Heart right ventricle (tissue), 16 donors: ENCODE measurements around the gene IPO9. TPM values are rescaled to one million over a fixed set of nuclear protein-coding genes. Genes with fewer than 3 reads are reported as not detected.

Source experiments
- ATAC-seq, 8 donors: fragments of 200-7000 bp; cut with Tn5 transposase; one replicate each; pipeline ENCODE4 v1.9.1; 2020; ENCODE audit warnings: mild to moderate bottlenecking in 8 of 8, moderate library complexity in 8 of 8, moderate number of reproducible peaks in 1 of 8
- DNase-seq, 2 donors: peaks; one replicate each; pipeline ENCODE4 v3.0.0-alpha.2; 2020
- H3K27ac ChIP-seq, 10 donors: fragments of 200-600 bp; sonication (generic) in 2 of 10; one replicate each; pipeline versions ENCODE4 v1.5.0 to v1.8.0; 2020 to 2022; ENCODE audit warnings: mild to moderate bottlenecking in 3 of 10
- H3K27me3 ChIP-seq, 7 donors: fragments of 200-600 bp; one replicate each; pipeline ENCODE4 v1.8.0; 2021 to 2022; ENCODE audit warnings: mild to moderate bottlenecking in 2 of 7
- H3K36me3 ChIP-seq, 9 donors: fragments of 200-600 bp; sonication (generic) in 1 of 9; one replicate each; pipeline versions ENCODE4 v1.5.0 to v1.8.0; 2020 to 2022; ENCODE audit warnings: mild to moderate bottlenecking in 2 of 9
- H3K4me1 ChIP-seq, 9 donors: fragments of 200-600 bp; sonication (generic) in 1 of 9; one replicate each; pipeline versions ENCODE4 v1.5.0 to v1.8.0; 2020 to 2022; ENCODE audit warnings: mild to moderate bottlenecking in 4 of 9
- H3K4me3 ChIP-seq, 10 donors: fragments of 200-600 bp; sonication (generic) in 2 of 10; one replicate each; pipeline versions ENCODE4 v1.5.0 to v1.8.0; 2020 to 2022; ENCODE audit warnings: mild to moderate bottlenecking in 7 of 10, moderate library complexity in 2 of 10
- H3K9me3 ChIP-seq, 11 donors: fragments of 200-600 bp in 10 of 11; sonication (generic) in 2 of 11; one replicate each; pipeline versions ENCODE4 v1.5.0 to v1.8.0; 2013 to 2022; ENCODE audit warnings: mild to moderate bottlenecking in 2 of 11, control low read depth in 1 of 11, moderate library complexity in 1 of 11
- WGBS, 2 donors: extraction: QIAGEN DNeasy Blood & Tissue Kit; methylation state at CpG; one replicate each; pipeline ENCODE4 v1.1.7; 2013; ENCODE audit warnings: inconsistent platforms in 1 of 2; 5-methylcytosine and 5-hydroxymethylcytosine counted together
- intact Hi-C, 10 donors: fragments of 100-400 bp; cut with DNase I; formaldehyde crosslinking; loops; one replicate each; pipeline versions ENCODE4 v1.11.1 to v1.14.2; 2022
- polyA plus RNA-seq, 2 donors: library from polyadenylated mRNA; stranded (reverse); fragments of 200-250 nt; gene quantifications; one replicate each; pipeline ENCODE4 v1.2.3, GENCODE V29; 2013
- total RNA-seq, 10 donors: library from RNA; stranded (reverse); fragmentation: NEBNext Ultra II Directional in 3 of 10; extraction: Animal tissue kit (Norgen Biotek cat#: 25700) in 3 of 10; gene quantifications; one replicate each; pipeline versions ENCODE4 v1.2.1 to v1.2.4, GENCODE V29; 2021 to 2023
- TF ChIP-seq, protein P1 (sequence below), 9 donors: fragments of 200-600 bp; sonication (generic) in 2 of 9; IDR thresholded peaks; one replicate each; pipeline versions ENCODE4 v1.5.0 to v1.8.0; 2021 to 2022; ENCODE audit warnings: antibody characterized with exemption in 9 of 9, mild to moderate bottlenecking in 5 of 9, moderate library complexity in 1 of 9
- donor health status: Arrhythmogenic right ventricular cardiomyopathy.
- donor health status: ischemic (EF 13 %, LVEDD 7.1; RV severe dilation, severe dysfunction).
- donor health status: healthy with polysubstance abuse.
- donor health status: DM: no; HTN: yes; CAD: no.
- donor health status: DM: no; HTN: no; CAD: no.
- donor health status: ischemic (EF 25% LVEDD 6.9; RV normal size, moderate dysfunction).
- donor health status: ischemic (EF 25% LVEDD 5.7; RV mildly dilated, moderate dysfunction).
- donor health status: healthy.
- donor health status: DM: yes; HTN: yes; CAD: no.
- donor health status: Ischemic cardiomyopathy.
- donor health status: ischemic (EF 35%, LVEDD 5.7; RV mildly dilated, moderate dysfunction).
- donor health status: nonischemic (EF 11% LVEDD 7.7; RV severe dilation, severe dysfunction).
- donor health status: DM: yes; HTN: yes; CAD: no.
- donor health status: PGD.
- donor health status: ischemic (EF 29% LVEDD 5.4; RV normal size, mild dysfunction).
- donor health status: nonischemic (EF 23%, LVEDD 6.1; RV moderate dilation, normal function).

IPO9 gene
- total and polyA plus RNA-seq, 12 donors: 12.0 to 31.4 (median 26.5) TPM

DNA sequence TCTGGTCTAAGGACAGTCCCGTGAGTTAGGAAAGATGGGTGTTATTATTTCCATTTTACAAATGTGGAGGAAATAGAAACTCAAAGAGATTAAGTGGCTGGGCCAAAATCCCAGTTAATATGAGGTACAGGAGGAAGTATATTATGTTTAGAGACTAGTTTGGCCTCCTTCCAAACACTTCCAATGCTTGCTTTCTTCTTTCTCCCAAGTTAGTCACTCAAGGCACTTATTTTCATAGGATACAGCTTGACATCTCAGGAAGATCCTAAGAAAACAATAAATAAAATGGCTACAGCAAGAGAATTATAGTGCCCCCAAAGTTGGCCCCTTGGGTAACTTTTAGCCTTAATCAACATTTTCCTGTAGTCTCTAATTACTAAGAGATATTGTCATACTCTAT, 47.5 kb upstream of the IPO9 start:
- Histone ChIP-seq H3K27me3 (no peaks in the 10 kb centered on the region), H3K4me1 (peaks cover 1 to 86% (median 50%) of the 10 kb centered on the region in 9 donors), H3K36me3 (peaks cover 0 to 68% (median 61%) of the 10 kb centered on the region in 9 donors), H3K4me3 (no peak overlapping the region), H3K9me3 (no peaks in the 10 kb centered on the region), H3K27ac (peak overlapping the region in 7 of 10 donors; percentile 2 to 84 (median 24))
- TF ChIP-seq, protein P1, sequence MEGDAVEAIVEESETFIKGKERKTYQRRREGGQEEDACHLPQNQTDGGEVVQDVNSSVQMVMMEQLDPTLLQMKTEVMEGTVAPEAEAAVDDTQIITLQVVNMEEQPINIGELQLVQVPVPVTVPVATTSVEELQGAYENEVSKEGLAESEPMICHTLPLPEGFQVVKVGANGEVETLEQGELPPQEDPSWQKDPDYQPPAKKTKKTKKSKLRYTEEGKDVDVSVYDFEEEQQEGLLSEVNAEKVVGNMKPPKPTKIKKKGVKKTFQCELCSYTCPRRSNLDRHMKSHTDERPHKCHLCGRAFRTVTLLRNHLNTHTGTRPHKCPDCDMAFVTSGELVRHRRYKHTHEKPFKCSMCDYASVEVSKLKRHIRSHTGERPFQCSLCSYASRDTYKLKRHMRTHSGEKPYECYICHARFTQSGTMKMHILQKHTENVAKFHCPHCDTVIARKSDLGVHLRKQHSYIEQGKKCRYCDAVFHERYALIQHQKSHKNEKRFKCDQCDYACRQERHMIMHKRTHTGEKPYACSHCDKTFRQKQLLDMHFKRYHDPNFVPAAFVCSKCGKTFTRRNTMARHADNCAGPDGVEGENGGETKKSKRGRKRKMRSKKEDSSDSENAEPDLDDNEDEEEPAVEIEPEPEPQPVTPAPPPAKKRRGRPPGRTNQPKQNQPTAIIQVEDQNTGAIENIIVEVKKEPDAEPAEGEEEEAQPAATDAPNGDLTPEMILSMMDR (IDR thresholded peaks at IDR 0.05): no peak
- ATAC-seq (no peak), DNase-seq (no peak)
- WGBS, 2 donors: 24 to 26% methylated on average over 1 of the region's 1 CpG
- intact Hi-C loops: loop anchor here in 1 of 10 donors (5.0 kb wide), 1 partner anchor 39 kb away; no protein-coding TSS in a partner anchor

DNA sequence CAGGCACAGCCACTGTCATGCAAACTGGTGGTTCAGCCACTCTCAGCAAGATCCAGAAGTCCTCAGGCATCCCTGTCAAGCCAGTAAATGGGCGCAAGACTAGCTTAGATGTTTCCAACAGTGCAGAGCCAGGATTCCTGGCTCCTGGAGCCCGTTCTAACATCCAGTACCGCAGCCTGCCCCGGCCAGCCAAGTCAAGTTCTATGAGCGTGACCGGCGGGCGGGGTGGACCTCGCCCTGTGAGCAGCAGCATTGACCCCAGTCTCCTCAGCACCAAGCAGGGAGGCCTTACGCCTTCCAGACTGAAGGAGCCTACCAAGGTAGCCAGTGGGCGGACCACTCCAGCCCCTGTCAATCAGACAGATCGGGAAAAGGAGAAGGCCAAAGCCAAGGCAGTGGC, 46.6 kb upstream of the IPO9 start:
- Histone ChIP-seq H3K27ac (peak overlapping the region in 6 of 10 donors; percentile 2 to 59 (median 24)), H3K4me3 (no peak overlapping the region), H3K27me3 (no peaks in the 10 kb centered on the region), H3K4me1 (peaks cover 7 to 86% (median 51%) of the 10 kb centered on the region in 9 donors), H3K36me3 (peaks cover 0 to 77% (median 70%) of the 10 kb centered on the region in 9 donors), H3K9me3 (no peaks in the 10 kb centered on the region)
- DNase-seq: no peak
- 93 to 94% methylated on average over 12 of the region's 12 CpGs for WGBS, 2 donors
- TF ChIP-seq, protein P1 (IDR thresholded peaks at IDR 0.05): no peak
- ATAC-seq: no peak
- intact Hi-C loops: loop anchor here in 1 of 10 donors (5.0 kb wide), 1 partner anchor 40 kb away; no protein-coding TSS in a partner anchor

DNA sequence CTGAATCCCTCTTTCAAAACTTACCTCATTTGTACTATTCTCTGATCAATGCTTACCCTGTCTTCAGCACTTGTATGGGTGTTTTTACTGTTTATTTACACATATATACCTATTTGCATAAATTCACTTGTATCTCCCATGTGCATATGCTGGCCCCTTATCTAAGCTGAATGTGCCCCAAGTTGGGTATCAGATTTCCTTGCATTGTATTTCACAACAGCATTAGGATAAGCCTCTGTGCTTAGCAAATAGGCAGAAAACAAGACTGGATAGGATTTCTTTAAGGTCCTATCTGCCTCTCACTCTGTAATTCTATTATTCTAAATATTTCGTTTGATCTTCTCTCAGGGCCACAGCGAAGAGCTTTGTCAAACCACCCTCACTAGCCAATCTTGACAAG, 45.9 kb upstream of the IPO9 start:
- Histone ChIP-seq H3K36me3 (peaks cover 0 to 84% (median 77%) of the 10 kb centered on the region in 9 donors), H3K4me3 (no peak overlapping the region), H3K27me3 (no peaks in the 10 kb centered on the region), H3K9me3 (no peaks in the 10 kb centered on the region), H3K27ac (peak overlapping the region in 5 of 10 donors; percentile 2 to 59 (median 31)), H3K4me1 (peaks cover 10 to 86% (median 50%) of the 10 kb centered on the region in 9 donors)
- ATAC-seq: no peak
- no peak for DNase-seq
- TF ChIP-seq, protein P1 (IDR thresholded peaks at IDR 0.05): no peak
- intact Hi-C loops: loop anchor here in 1 of 10 donors (5.0 kb wide), 1 partner anchor 41 kb away; no protein-coding TSS in a partner anchor
- 78 to 84% methylated on average over 2 of the region's 2 CpGs for WGBS, 2 donors

DNA sequence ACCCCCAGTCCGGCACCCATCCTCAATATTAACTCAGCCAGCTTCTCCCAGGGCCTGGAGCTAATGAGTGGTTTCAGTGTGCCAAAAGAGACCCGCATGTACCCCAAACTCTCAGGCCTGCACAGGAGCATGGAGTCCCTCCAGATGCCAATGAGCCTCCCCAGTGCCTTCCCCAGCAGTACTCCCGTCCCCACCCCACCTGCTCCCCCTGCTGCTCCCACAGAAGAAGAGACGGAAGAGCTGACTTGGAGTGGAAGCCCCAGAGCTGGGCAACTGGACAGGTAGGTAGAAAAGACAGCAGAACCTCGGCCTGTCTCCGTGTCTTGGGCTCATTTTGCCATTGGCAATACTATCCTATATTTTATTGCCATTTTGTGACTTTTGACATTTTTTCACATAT, 45.4 kb upstream of the IPO9 start:
- TF ChIP-seq, protein P1 (IDR thresholded peaks at IDR 0.05): peak in 2 of 9 donors; percentile 10 to 12
- ATAC-seq (no peak), DNase-seq (no peak)
- H3K4me1 ChIP-seq: peaks cover 10 to 86% (median 50%) of the 10 kb centered on the region in 9 donors
- H3K27me3 ChIP-seq: no peaks in the 10 kb centered on the region
- H3K4me3 ChIP-seq: no peak overlapping the region
- intact Hi-C loops: loop anchor here in 1 of 10 donors (5.0 kb wide), 1 partner anchor 41 kb away; no protein-coding TSS in a partner anchor
- peak overlapping the region in 2 of 10 donors; percentile 9 to 59 for H3K27ac ChIP-seq
- 82 to 84% methylated on average over 6 of the region's 6 CpGs for WGBS, 2 donors
- peaks cover 3 to 89% (median 83%) of the 10 kb centered on the region in 9 donors for H3K36me3 ChIP-seq
- H3K9me3 ChIP-seq: no peaks in the 10 kb centered on the region
